ENCODE data around the gene TLCD3B. TPM values are rescaled to one million over a fixed set of nuclear protein-coding genes. Genes with fewer than 3 reads are reported as not detected.

Gene TLCD3B
- total RNA-seq, 2 experiments from 2014 or later = 4.3 to 17.6 TPM

GRCh38 chr16:29995911-29996765, 34.9 kb downstream of the TLCD3B start, which contains the start of gene INO80E:
Gene INO80E, plus strand, starts transcription at chr16:29996241. Its CDS starts 70 bp downstream, at chr16:29996311.
- POLR2A ChIA-PET = interaction anchor here (0.6 to 2.9 kb wide), 9 partner anchors 20 to 333 kb away, joined by 3 to 11 read pairs (median 4); partner anchors contain the start of genes KCTD13, KIF22, MAZ and SPN
- H3K9me2 ChIP-seq (ENCODE audit: insufficient read depth, low read length) = no peaks in the 10 kb centered on the region
- DNase-seq (ENCODE audit: low spot score) = peak; percentile 99
- no peaks in the 10 kb centered on the region for H4K20me1 ChIP-seq (ENCODE audit: insufficient read depth, low read length)
- H3K36me3 ChIP-seq (ENCODE audit: insufficient read depth, low read length) = peaks cover 51% of the 10 kb centered on the region
- TF ChIP-seq CTCF (conservative IDR thresholded peaks at IDR 0.05; ENCODE audit: low read length) = no peak
- TF ChIP-seq EZH2phosphoT487 (IDR thresholded peaks at IDR 0.05; ENCODE audit: borderline replicate concordance, low read depth, low read length) = no peak
- intact Hi-C loops (cut with micrococcal nuclease; ENCODE audit: unreplicated experiment) = loop anchor here (1.0 to 10.0 kb wide), 5 partner anchors 23 to 379 kb away; partner anchors contain the start of genes CDIPT, KCTD13, MAZ and MYL11
- CTCF ChIA-PET (ENCODE audit: unreplicated experiment) = interaction anchor here (0.6 to 1.2 kb wide), 3 partner anchors 12 to 293 kb away, joined by 3 to 4 read pairs (median 4); no protein-coding TSS in a partner anchor
- peak within 1 kb of the TSS; percentile 88 for H3K4me2 ChIP-seq (ENCODE audit: low read length)
- H2AFZ ChIP-seq (ENCODE audit: low read length) = peak within 1 kb of the TSS; percentile 75
- H3K79me2 ChIP-seq (ENCODE audit: insufficient read depth, low read depth, low read length) = peaks cover 12% of the 10 kb centered on the region; the same call in 1 of the 2 replicates
- H3K27ac ChIP-seq (ENCODE audit: low read depth, low read length, poor library complexity, severe bottlenecking) = peak within 1 kb of the TSS; percentile 90
- peak within 1 kb of the TSS; percentile 85 for H3K4me3 ChIP-seq (ENCODE audit: low read depth, low read length, poor library complexity, severe bottlenecking)
- no peaks in the 10 kb centered on the region for H3K9me3 ChIP-seq (ENCODE audit: low read length)
- BruUV-seq (replicated peaks) = no TSS peak
- H3K4me1 ChIP-seq (ENCODE audit: insufficient read depth, low read length, poor library complexity, severe bottlenecking) = peaks cover 27% of the 10 kb centered on the region

- BruUV-seq (replicated peaks) = no TSS peak
Observed at GRCh38 chr16:29995324-29995910, 35.7 kb downstream of the TLCD3B start, which contains the start of gene HIRIP3. Gene HIRIP3, minus strand, starts transcription at chr16:29995617. Its CDS starts 12 bp downstream, at chr16:29995605.

More at GRCh38 chr16:29995324-29995910, 35.7 kb downstream of the TLCD3B start, which contains the start of gene HIRIP3:
- peak; percentile 92 for DNase-seq (ENCODE audit: low spot score)
- CTCF ChIA-PET (ENCODE audit: unreplicated experiment) = interaction anchor here (0.6 to 1.2 kb wide), 2 partner anchors 37 to 293 kb away, joined by 4 read pairs; no protein-coding TSS in a partner anchor
- POLR2A ChIA-PET = interaction anchor here (0.6 to 2.9 kb wide), 9 partner anchors 16 to 333 kb away, joined by 3 to 11 read pairs (median 4); partner anchors contain the start of genes KCTD13, KIF22, MAZ and SPN
- intact Hi-C loops (cut with micrococcal nuclease; ENCODE audit: unreplicated experiment) = loop anchor here (5.0 to 10.0 kb wide), 2 partner anchors 188 to 379 kb away; partner anchors contain the start of genes MAZ, MYL11 and TBC1D10B
- no peaks in the 10 kb centered on the region for H4K20me1 ChIP-seq (ENCODE audit: insufficient read depth, low read length)
- H2AFZ ChIP-seq (ENCODE audit: low read length) = peak within 1 kb of the TSS; percentile 75
- H3K9me2 ChIP-seq (ENCODE audit: insufficient read depth, low read length) = no peaks in the 10 kb centered on the region
- peaks cover 27% of the 10 kb centered on the region for H3K4me1 ChIP-seq (ENCODE audit: insufficient read depth, low read length, poor library complexity, severe bottlenecking)
- H3K4me3 ChIP-seq (ENCODE audit: low read depth, low read length, poor library complexity, severe bottlenecking) = peak within 1 kb of the TSS; percentile 85
- H3K36me3 ChIP-seq (ENCODE audit: insufficient read depth, low read length) = peaks cover 57% of the 10 kb centered on the region
- peak within 1 kb of the TSS; percentile 88 for H3K4me2 ChIP-seq (ENCODE audit: low read length)
- H3K27ac ChIP-seq (ENCODE audit: low read depth, low read length, poor library complexity, severe bottlenecking) = peak within 1 kb of the TSS; percentile 90
- TF ChIP-seq EZH2phosphoT487 (IDR thresholded peaks at IDR 0.05; ENCODE audit: borderline replicate concordance, low read depth, low read length) = no peak
- no peak for TF ChIP-seq CTCF (conservative IDR thresholded peaks at IDR 0.05; ENCODE audit: low read length)
- peaks cover 12% of the 10 kb centered on the region; the same call in 1 of the 2 replicates for H3K79me2 ChIP-seq (ENCODE audit: insufficient read depth, low read depth, low read length)
- H3K9me3 ChIP-seq (ENCODE audit: low read length) = no peaks in the 10 kb centered on the region
